ENCODE data around the gene STPG3.

GRCh38 chr9:137219757-137220316, 31.2 kb upstream of the STPG3 start:
- TF ChIP-seq POLR2AphosphoS5 (IDR thresholded peaks at IDR 0.05; ENCODE audit: low read depth) (no peak), REST (IDR thresholded peaks at IDR 0.05; ENCODE audit: unreplicated experiment) (no peak), CTCF (conservative IDR thresholded peaks at IDR 0.05; ENCODE audit: low read depth in 2 of 2) (no peak), ZNF331 (CRISPR knock-in tag; IDR thresholded peaks at IDR 0.05; ENCODE audit: low read depth) (no peak), JUNB (IDR thresholded peaks at IDR 0.05; ENCODE audit: unreplicated experiment) (no peak), EZH2 (IDR thresholded peaks at IDR 0.05; ENCODE audit: low read depth, unreplicated experiment) (no peak), NANOG (IDR thresholded peaks at IDR 0.05; ENCODE audit: borderline replicate concordance) (no peak), CREB1 (CRISPR knock-in tag; IDR thresholded peaks at IDR 0.05; ENCODE audit: low read depth) (no peak), EZH2phosphoT487 (IDR thresholded peaks at IDR 0.05; ENCODE audit: unreplicated experiment) (no peak)

Data from GM23338 (cell line).